HepG2 (cell line): ENCODE data around the gene CCDC85C. TPM values are rescaled to one million over a fixed set of nuclear protein-coding genes. Genes with fewer than 3 reads are reported as not detected.

Source experiments
- CSRNP1 ChIP-seq: sonication (generic); formaldehyde crosslinking; IDR thresholded peaks from 2 replicates; pipeline ENCODE4 v1.8.1; 2023; ENCODE audit warnings: mild to moderate bottlenecking, missing genetic modification reagents
- DMAP1 ChIP-seq: IDR thresholded peaks from 2 replicates; pipeline ENCODE4 v1.6.1; 2016
- FLYWCH1 ChIP-seq: sonication (generic); formaldehyde crosslinking; IDR thresholded peaks from 2 replicates; pipeline ENCODE4 v1.8.1; 2023; ENCODE audit warnings: mild to moderate bottlenecking, missing genetic modification reagents
- FOXC1 ChIP-seq: sonication (generic); formaldehyde crosslinking; IDR thresholded peaks from 2 replicates; pipeline ENCODE4 v1.8.0; 2022; ENCODE audit warnings: mild to moderate bottlenecking, missing genetic modification reagents, borderline replicate concordance
- FOXO1 ChIP-seq: sonication (generic); formaldehyde crosslinking; IDR thresholded peaks from 2 replicates; pipeline ENCODE4 v1.4.0; 2020; ENCODE audit warnings: missing genetic modification reagents
- GATAD1 ChIP-seq: IDR thresholded peaks from 2 replicates; pipeline ENCODE4 v1.6.1; 2016; ENCODE audit warnings: missing genetic modification reagents, missing compliant biosample characterization
- MYC ChIP-seq: sonication (generic); formaldehyde crosslinking; IDR thresholded peaks from 2 replicates; pipeline ENCODE4 v1.9.0; 2021; ENCODE audit warnings: missing genetic modification reagents, borderline replicate concordance
- NFE2 ChIP-seq: sonication (generic); formaldehyde crosslinking; IDR thresholded peaks from 2 replicates; pipeline ENCODE4 v1.4.0; 2020; ENCODE audit warnings: missing genetic modification reagents
- SNRNP70 ChIP-seq: fragments of 200-400 bp; formaldehyde crosslinking; IDR thresholded peaks from 2 replicates; pipeline ENCODE4 v1.6.1; 2017; ENCODE audit warnings: mild to moderate bottlenecking, low read depth, low read length, moderate library complexity
- TEAD3 ChIP-seq: optimal IDR thresholded peaks from 2 replicates; pipeline ENCODE3; 2016; ENCODE audit warnings: borderline replicate concordance
- ZBTB21 ChIP-seq: sonication (generic); formaldehyde crosslinking; IDR thresholded peaks from 2 replicates; pipeline ENCODE4 v1.4.0; 2020; ENCODE audit warnings: missing genetic modification reagents
- ZNF317 ChIP-seq: sonication (generic); formaldehyde crosslinking; IDR thresholded peaks from 2 replicates; pipeline ENCODE4 v1.5.0; 2020; ENCODE audit warnings: mild to moderate bottlenecking, missing genetic modification reagents
- ZNF407 ChIP-seq: sonication (generic); formaldehyde crosslinking; IDR thresholded peaks from one replicate; pipeline ENCODE4 v1.5.1; 2020; ENCODE audit warnings: mild to moderate bottlenecking, missing genetic modification reagents; ENCODE audit errors: not compliant biosample characterization
- ZNF766 ChIP-seq: sonication (generic); formaldehyde crosslinking; IDR thresholded peaks from 2 replicates; pipeline ENCODE4 v1.5.0; 2020; ENCODE audit warnings: missing genetic modification reagents, borderline replicate concordance
- ZNF776 ChIP-seq: sonication (generic); formaldehyde crosslinking; IDR thresholded peaks from 2 replicates; pipeline ENCODE4 v1.4.0; 2020; ENCODE audit warnings: mild to moderate bottlenecking, missing genetic modification reagents
- ZSCAN30 ChIP-seq: sonication (generic); formaldehyde crosslinking; IDR thresholded peaks from 2 replicates; pipeline ENCODE4 v1.5.0; 2020; ENCODE audit warnings: mild to moderate bottlenecking, missing genetic modification reagents
- polyA plus RNA-seq, 8 experiments: library from polyadenylated mRNA; depleted of rRNA in 3 of 8; stranded (reverse) in 7 of 8; unstranded in 1 of 8; fragments of >200 nt; fragmentation: Illumina TruSeq in 4 of 8; extraction: Trizol in 4 of 8; gene quantifications; 2 replicates each; pipeline versions ENCODE4 v1.2.1 to v1.2.3, GENCODE V29; 2011 to 2016; ENCODE audit warnings: low read depth in 4 of 8, missing spikeins in 1 of 8, mixed read lengths in 1 of 8; ENCODE audit not compliant: insufficient read depth in 1 of 8
- total RNA-seq, 5 experiments: library from RNA; depleted of rRNA; stranded (reverse); fragments of >200 nt; fragmentation: Illumina TruSeq; extraction: Trizol; gene quantifications; 2 replicates each; pipeline ENCODE4 v1.2.3, GENCODE V29; 2016; ENCODE audit warnings: low read depth in 1 of 5
- TF ChIP-seq, protein P1 (sequence below): sonication (generic); formaldehyde crosslinking; IDR thresholded peaks from 2 replicates; pipeline ENCODE4 v1.5.0; 2020; ENCODE audit warnings: missing genetic modification reagents
- TF ChIP-seq, protein P2 (sequence below): sonication (generic); formaldehyde crosslinking; IDR thresholded peaks from 2 replicates; pipeline ENCODE4 v1.5.0; 2020; ENCODE audit warnings: mild to moderate bottlenecking, missing genetic modification reagents, moderate library complexity

The CCDC85C gene
- total and polyA plus RNA-seq, 2 of the 13 experiments (the other 11 are each of a cell fraction or from before 2014, with no cell fraction given): 18.8 to 43.8 TPM

DNA sequence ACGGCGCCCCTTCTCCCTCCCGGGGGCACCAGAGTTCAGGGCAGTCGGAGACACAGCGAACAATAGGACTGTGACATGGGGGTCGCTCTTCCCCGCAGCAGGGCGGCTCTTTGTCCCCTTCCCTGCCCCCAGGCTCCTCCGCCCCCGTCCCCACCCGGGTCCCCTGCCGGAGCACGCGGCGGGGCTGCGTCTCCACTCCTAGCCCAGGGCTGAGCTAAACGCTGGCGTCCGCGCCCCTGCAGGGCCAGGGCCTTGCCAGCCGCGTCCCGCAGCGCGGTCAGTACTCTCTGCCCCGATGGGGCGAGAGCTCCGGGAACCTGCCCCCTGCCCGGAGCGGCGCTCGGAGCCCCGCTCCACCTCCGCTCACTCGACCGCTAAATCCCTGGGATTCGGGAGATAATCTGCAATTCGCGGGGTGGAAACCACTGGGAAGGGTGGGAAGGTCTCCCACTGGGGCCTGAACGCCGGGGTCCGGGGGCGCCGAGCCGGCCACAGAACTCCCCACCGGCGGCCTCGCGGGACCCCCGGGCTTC is 825 bp upstream of the CCDC85C start (continued):
- TF ChIP-seq ZNF407 (CRISPR knock-in tag): no peak
- TF ChIP-seq MYC (CRISPR knock-in tag): peak; percentile 38; the same call in 1 of the 2 replicates
- TF ChIP-seq ZSCAN30 (CRISPR knock-in tag): no peak
- TF ChIP-seq FOXO1: no peak
- no peak for TF ChIP-seq FLYWCH1
- TF ChIP-seq FOXC1 (CRISPR knock-in tag): 0 out of 2 replicates have a peak, but pooled peaks have one; percentile 36
- TF ChIP-seq GATAD1 (CRISPR knock-in tag): no peak
- TF ChIP-seq NFE2 (CRISPR knock-in tag): no peak
- TF ChIP-seq TEAD3 (CRISPR knock-in tag): no peak
- TF ChIP-seq, protein P1, sequence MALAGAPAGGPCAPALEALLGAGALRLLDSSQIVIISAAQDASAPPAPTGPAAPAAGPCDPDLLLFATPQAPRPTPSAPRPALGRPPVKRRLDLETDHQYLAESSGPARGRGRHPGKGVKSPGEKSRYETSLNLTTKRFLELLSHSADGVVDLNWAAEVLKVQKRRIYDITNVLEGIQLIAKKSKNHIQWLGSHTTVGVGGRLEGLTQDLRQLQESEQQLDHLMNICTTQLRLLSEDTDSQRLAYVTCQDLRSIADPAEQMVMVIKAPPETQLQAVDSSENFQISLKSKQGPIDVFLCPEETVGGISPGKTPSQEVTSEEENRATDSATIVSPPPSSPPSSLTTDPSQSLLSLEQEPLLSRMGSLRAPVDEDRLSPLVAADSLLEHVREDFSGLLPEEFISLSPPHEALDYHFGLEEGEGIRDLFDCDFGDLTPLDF (CRISPR knock-in tag): peak; percentile 17; the same call in 1 of the 2 replicates
- TF ChIP-seq DMAP1 (CRISPR knock-in tag): no peak; the same call in 1 of the 2 replicates
- TF ChIP-seq ZNF776 (CRISPR knock-in tag): 0 out of 2 replicates have a peak, but pooled peaks have one; percentile 26
- TF ChIP-seq ZBTB21 (CRISPR knock-in tag): no peak
- 0 out of 2 replicates have a peak, but pooled peaks have one; percentile 40 for TF ChIP-seq ZNF317 (CRISPR knock-in tag)
- TF ChIP-seq, protein P2, sequence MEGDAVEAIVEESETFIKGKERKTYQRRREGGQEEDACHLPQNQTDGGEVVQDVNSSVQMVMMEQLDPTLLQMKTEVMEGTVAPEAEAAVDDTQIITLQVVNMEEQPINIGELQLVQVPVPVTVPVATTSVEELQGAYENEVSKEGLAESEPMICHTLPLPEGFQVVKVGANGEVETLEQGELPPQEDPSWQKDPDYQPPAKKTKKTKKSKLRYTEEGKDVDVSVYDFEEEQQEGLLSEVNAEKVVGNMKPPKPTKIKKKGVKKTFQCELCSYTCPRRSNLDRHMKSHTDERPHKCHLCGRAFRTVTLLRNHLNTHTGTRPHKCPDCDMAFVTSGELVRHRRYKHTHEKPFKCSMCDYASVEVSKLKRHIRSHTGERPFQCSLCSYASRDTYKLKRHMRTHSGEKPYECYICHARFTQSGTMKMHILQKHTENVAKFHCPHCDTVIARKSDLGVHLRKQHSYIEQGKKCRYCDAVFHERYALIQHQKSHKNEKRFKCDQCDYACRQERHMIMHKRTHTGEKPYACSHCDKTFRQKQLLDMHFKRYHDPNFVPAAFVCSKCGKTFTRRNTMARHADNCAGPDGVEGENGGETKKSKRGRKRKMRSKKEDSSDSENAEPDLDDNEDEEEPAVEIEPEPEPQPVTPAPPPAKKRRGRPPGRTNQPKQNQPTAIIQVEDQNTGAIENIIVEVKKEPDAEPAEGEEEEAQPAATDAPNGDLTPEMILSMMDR (CRISPR knock-in tag): peak; percentile 14; the same call in 1 of the 2 replicates
- no peak for TF ChIP-seq CSRNP1 (CRISPR knock-in tag)
- TF ChIP-seq ZNF766 (CRISPR knock-in tag): no peak
- TF ChIP-seq SNRNP70: no peak
